ENCODE data around the gene UNC45B.
"Not testable (repeated sequence)": the region's sequence is repeated elsewhere in the genome, so short reads cannot be mapped to it uniquely, and the experiment has no call there.

UNC45B gene

DNA sequence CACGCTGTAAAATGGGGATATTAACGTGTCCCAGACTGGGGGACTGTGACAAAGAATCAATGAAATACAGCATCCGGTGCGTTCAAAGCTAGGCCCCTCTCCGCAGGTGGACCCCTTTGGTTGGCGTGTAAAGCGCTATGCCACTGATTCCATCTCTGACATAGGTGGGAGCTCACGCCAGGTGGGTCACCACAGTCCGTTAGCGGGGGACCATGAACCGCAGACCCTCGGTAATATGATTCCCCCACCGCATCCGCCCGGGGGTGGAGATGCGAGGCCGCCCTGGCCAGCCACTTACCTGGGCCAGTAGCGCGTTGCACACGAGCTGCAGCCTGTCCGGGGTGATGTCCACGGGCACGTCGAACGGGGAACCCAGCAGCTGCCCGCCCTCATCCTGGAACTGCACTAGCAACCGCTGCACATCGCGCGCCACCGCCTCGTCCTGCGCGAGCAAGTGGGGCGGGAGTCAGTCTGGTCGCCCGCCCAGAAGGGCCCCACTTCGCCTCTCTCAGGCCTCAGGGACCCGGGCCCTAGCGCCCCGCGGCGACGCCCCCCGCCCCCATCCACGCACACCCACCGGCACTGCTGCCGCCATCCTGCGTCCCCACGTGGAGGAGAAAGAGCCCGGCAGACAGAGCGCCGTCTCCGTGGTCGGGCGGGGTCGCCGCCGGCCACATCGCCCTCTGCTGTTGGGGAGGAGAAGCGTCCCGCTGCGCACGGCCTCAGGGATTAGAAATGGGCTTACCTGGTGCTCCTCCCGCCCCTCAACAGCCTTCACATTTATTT lies 5.7 kb upstream of the UNC45B start, which contains the start of gene NLE1:
NLE1 (minus strand) TSS at position 623 of the 786 bp plus-strand sequence; CDS start at position 595, 28 bp downstream.
- Histone ChIP-seq H3K36me3 (ENCODE audit: control insufficient read depth in 1 of 2, insufficient read depth in 2 of 2, low read length in 2 of 2) (peaks cover 9 to 24% of the 10 kb centered on the region in 2 donors), H3K27ac (ENCODE audit: low read depth, low read length) (no peak within 1 kb of the TSS), H3K4me1 (ENCODE audit: control insufficient read depth in 1 of 2, insufficient read depth in 2 of 2, low read length in 2 of 2) (peaks cover 0 to 11% of the 10 kb centered on the region in 2 donors), H3K27me3 (ENCODE audit: control insufficient read depth in 1 of 2, insufficient read depth in 2 of 2, low read length in 2 of 2) (no peaks in the 10 kb centered on the region), H3K9ac (ENCODE audit: low read depth in 1 of 2, low read length in 2 of 2) (peak within 1 kb of the TSS; percentile 66 to 77), H3K9me3 (ENCODE audit: control insufficient read depth in 1 of 2, low read length in 2 of 2) (no peaks in the 10 kb centered on the region), H3K4me3 (ENCODE audit: low read depth in 1 of 2, low read length in 2 of 2) (peak within 1 kb of the TSS; percentile 97 to 99)

DNA sequence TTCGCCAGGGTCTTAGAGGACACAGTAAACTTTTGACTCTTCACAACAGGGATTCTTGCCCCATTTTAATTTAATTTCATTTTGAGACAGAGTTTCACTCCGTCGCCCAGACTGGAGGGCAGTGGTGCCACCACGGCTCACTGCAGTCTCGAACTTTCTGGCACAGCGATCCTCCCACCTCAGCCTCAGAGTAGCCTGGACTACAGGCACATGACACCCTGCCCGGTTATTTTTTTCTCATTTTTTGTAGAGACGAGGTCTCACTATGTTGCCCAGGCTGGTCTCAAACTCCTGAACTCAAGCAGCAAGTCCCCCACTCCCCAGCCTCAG lies 5.2 kb upstream of the UNC45B start:
- Histone ChIP-seq H3K27ac (ENCODE audit: low read depth, low read length) (no peak overlapping the region), H3K4me1 (ENCODE audit: control insufficient read depth in 1 of 2, insufficient read depth in 2 of 2, low read length in 2 of 2) (peaks cover 0 to 11% of the 10 kb centered on the region in 2 donors), H3K9ac (ENCODE audit: low read depth in 1 of 2, low read length in 2 of 2) (no peak overlapping the region), H3K36me3 (ENCODE audit: control insufficient read depth in 1 of 2, insufficient read depth in 2 of 2, low read length in 2 of 2) (peaks cover 3 to 19% of the 10 kb centered on the region in 2 donors), H3K4me3 (ENCODE audit: low read depth in 1 of 2, low read length in 2 of 2) (peak overlapping the region; percentile 97 to 99), H3K9me3 (ENCODE audit: control insufficient read depth in 1 of 2, low read length in 2 of 2) (no peaks in the 10 kb centered on the region), H3K27me3 (ENCODE audit: control insufficient read depth in 1 of 2, insufficient read depth in 2 of 2, low read length in 2 of 2) (no peaks in the 10 kb centered on the region)

DNA sequence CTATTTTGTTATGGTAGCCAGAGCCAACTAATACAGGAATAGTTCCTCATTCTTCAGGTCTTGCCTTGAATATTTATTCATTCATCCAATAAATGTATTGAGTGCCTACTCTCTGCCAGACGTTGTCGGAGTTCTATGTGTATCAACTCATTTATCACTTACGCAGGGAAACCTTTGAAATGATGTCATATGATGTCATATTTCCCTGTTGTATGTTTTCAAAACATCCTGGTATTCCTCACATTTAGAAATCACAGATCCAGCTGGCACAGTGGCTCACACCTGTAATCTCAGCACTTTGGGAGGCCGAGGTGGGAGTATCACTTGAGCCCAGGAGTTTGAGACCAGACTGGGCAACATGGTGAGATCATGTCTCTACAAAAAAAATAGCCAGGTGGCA lies 2.8 kb upstream of the UNC45B start:
- H3K9me3 ChIP-seq (ENCODE audit: control insufficient read depth in 1 of 2, low read length in 2 of 2): no peaks in the 10 kb centered on the region
- H3K27me3 ChIP-seq (ENCODE audit: control insufficient read depth in 1 of 2, insufficient read depth in 2 of 2, low read length in 2 of 2): no peaks in the 10 kb centered on the region
- peaks cover 0 to 11% of the 10 kb centered on the region in 2 donors for H3K4me1 ChIP-seq (ENCODE audit: control insufficient read depth in 1 of 2, insufficient read depth in 2 of 2, low read length in 2 of 2)
- no peak overlapping the region for H3K9ac ChIP-seq (ENCODE audit: low read depth in 1 of 2, low read length in 2 of 2)
- peaks cover 0 to under 1% of the 10 kb centered on the region in 2 donors for H3K36me3 ChIP-seq (ENCODE audit: control insufficient read depth in 1 of 2, insufficient read depth in 2 of 2, low read length in 2 of 2)
- H3K27ac ChIP-seq (ENCODE audit: low read depth, low read length): no peak overlapping the region
- no peak overlapping the region for H3K4me3 ChIP-seq (ENCODE audit: low read depth in 1 of 2, low read length in 2 of 2)

DNA sequence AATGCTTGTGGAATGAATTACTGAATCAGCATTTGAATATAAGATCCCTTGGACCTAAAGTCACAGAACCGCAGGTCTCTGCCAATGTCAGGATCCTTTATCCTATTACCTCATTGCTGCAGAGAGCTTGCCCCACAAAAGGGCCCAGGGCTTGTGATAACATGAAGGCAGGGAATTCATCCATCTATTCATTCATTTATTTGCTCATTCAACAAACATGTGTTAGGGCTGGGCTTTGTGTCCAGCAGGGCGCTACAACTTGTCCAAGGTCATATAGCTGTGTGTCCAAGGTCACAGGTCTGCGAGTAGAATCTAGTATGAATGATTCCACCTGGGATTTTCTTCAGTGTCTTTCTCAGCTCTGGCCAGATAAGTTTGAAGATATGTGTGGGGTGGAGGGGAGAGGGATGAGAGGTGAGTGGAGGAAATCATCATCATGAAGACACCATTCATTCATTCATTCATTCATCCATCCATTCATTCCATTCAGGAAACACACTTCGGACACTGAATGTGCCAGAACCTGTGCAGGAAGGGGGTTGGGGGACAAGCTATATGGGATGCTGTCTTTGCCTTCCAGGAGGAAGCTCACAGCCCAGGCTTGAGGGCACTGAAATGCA lies 1.3 kb upstream of the UNC45B start:
- Histone ChIP-seq H3K27me3 (ENCODE audit: control insufficient read depth in 1 of 2, insufficient read depth in 2 of 2, low read length in 2 of 2) (no peaks in the 10 kb centered on the region), H3K36me3 (ENCODE audit: control insufficient read depth in 1 of 2, insufficient read depth in 2 of 2, low read length in 2 of 2) (no peaks in the 10 kb centered on the region), H3K9me3 (ENCODE audit: control insufficient read depth in 1 of 2, low read length in 2 of 2) (no peaks in the 10 kb centered on the region), H3K27ac (ENCODE audit: low read depth, low read length) (no peak overlapping the region), H3K9ac (ENCODE audit: low read depth in 1 of 2, low read length in 2 of 2) (no peak overlapping the region), H3K4me3 (ENCODE audit: low read depth in 1 of 2, low read length in 2 of 2) (no peak overlapping the region), H3K4me1 (ENCODE audit: control insufficient read depth in 1 of 2, insufficient read depth in 2 of 2, low read length in 2 of 2) (peaks cover 0 to 6% of the 10 kb centered on the region in 2 donors)

DNA sequence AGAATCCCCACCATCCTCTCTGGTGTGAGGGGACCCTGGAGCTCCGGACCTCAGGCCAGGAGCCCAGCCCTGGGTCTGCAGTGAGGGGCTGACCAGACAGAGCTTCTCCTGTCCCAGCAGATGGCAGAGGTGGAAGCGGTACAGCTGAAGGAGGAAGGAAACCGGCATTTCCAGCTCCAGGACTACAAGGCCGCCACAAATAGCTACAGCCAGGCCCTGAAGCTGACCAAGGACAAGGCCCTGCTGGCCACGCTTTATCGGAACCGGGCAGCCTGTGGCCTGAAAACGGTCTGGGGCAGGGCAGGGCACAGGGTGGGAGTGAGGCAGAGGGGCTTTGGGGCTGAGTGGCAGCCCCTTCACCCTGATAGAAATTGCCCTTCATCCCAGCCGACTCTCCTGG lies 527 bp downstream of the UNC45B start:
- H3K36me3 ChIP-seq (ENCODE audit: control insufficient read depth in 1 of 2, insufficient read depth in 2 of 2, low read length in 2 of 2): no peaks in the 10 kb centered on the region
- no peak overlapping the region for H3K4me3 ChIP-seq (ENCODE audit: low read depth in 1 of 2, low read length in 2 of 2)
- no peak overlapping the region for H3K9ac ChIP-seq (ENCODE audit: low read depth in 1 of 2, low read length in 2 of 2)
- no peak overlapping the region for H3K27ac ChIP-seq (ENCODE audit: low read depth, low read length)
- H3K9me3 ChIP-seq (ENCODE audit: control insufficient read depth in 1 of 2, low read length in 2 of 2): no peaks in the 10 kb centered on the region
- no peaks in the 10 kb centered on the region for H3K27me3 ChIP-seq (ENCODE audit: control insufficient read depth in 1 of 2, insufficient read depth in 2 of 2, low read length in 2 of 2)
- H3K4me1 ChIP-seq (ENCODE audit: control insufficient read depth in 1 of 2, insufficient read depth in 2 of 2, low read length in 2 of 2): no peaks in the 10 kb centered on the region

DNA sequence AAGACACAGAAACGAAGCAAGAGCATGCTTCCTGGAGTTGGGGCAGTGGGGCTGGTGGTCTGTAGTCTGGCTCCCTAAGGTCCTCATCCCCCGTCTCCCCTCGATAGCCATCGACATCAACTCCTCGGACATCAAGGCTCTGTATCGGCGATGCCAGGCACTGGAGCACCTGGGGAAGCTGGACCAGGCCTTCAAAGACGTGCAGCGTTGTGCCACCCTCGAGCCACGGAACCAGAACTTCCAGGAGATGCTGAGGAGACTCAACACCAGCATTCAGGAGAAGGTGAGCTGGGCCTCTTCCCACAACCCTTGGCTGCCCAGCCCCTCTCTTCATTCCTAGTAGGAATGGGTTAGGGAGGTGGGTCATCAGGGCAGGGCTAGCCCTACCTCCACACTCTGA lies 2.3 kb downstream of the UNC45B start:
- H3K4me3 ChIP-seq (ENCODE audit: low read depth in 1 of 2, low read length in 2 of 2): no peak overlapping the region
- H3K9me3 ChIP-seq (ENCODE audit: control insufficient read depth in 1 of 2, low read length in 2 of 2): no peaks in the 10 kb centered on the region
- no peaks in the 10 kb centered on the region for H3K36me3 ChIP-seq (ENCODE audit: control insufficient read depth in 1 of 2, insufficient read depth in 2 of 2, low read length in 2 of 2)
- H3K27me3 ChIP-seq (ENCODE audit: control insufficient read depth in 1 of 2, insufficient read depth in 2 of 2, low read length in 2 of 2): no peaks in the 10 kb centered on the region
- H3K27ac ChIP-seq (ENCODE audit: low read depth, low read length): no peak overlapping the region
- no peak overlapping the region for H3K9ac ChIP-seq (ENCODE audit: low read depth in 1 of 2, low read length in 2 of 2)
- H3K4me1 ChIP-seq (ENCODE audit: control insufficient read depth in 1 of 2, insufficient read depth in 2 of 2, low read length in 2 of 2): no peaks in the 10 kb centered on the region

DNA sequence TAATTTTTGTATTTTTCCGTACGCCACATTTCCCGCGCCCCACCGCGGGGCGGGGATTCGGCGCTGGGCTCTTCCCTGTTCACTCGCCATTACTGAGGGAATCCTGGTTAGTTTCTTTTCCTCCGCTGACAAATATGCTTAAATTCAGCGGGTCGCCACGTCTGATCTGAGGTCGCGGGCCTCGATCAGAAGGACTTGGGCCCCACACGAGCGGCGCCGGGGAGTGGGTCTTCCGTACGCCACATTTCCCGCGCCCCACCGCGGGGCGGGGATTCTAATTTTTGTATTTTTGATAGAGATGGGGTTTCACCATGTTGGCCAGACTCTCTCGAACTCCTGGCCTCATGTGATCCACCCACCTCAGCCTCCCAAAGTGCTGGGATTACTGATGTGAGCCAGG lies 3.5 kb downstream of the UNC45B start:
- not testable (repeated sequence) for H3K4me1 ChIP-seq (ENCODE audit: control insufficient read depth in 1 of 2, insufficient read depth in 2 of 2, low read length in 2 of 2); H3K27me3 ChIP-seq (ENCODE audit: control insufficient read depth in 1 of 2, insufficient read depth in 2 of 2, low read length in 2 of 2); H3K27ac ChIP-seq (ENCODE audit: low read depth, low read length); H3K36me3 ChIP-seq (ENCODE audit: control insufficient read depth in 1 of 2, insufficient read depth in 2 of 2, low read length in 2 of 2); H3K9ac ChIP-seq (ENCODE audit: low read depth in 1 of 2, low read length in 2 of 2); H3K9me3 ChIP-seq (ENCODE audit: control insufficient read depth in 1 of 2, low read length in 2 of 2); H3K4me3 ChIP-seq (ENCODE audit: low read depth in 1 of 2, low read length in 2 of 2)

DNA sequence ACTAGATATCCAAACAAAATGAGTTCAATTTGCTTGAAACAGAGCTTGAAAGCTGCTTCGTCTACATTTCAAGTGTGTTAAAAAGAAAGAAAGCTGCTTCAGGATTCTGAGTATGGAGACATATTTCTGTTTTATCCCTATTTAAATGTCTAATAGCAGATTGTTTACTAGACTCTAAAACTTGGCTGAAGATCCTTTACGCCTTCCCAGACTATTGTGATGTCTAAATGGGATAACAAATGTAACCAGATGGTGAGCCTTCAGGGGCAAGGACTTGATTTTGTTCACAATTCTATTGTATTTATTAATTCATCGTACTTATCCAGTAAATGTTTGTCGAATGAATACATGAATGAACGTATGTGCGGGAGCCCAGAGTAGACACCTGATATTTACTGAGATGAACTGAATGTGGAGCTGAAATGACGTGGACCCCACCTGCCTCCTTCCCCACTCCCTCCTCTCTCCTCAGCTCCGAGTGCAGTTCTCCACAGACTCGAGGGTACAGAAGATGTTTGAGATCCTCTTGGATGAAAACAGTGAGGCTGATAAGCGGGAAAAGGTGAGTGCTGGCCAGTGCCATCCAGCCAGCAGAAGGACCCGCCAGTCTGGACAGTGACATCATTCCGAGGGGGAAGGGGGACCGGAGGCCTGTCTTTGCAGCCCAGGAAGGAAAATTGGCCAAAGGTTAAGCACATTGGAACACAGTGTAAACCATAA lies 5.0 kb downstream of the UNC45B start:
- Histone ChIP-seq H3K9me3 (ENCODE audit: control insufficient read depth in 1 of 2, low read length in 2 of 2) (no peaks in the 10 kb centered on the region), H3K36me3 (ENCODE audit: control insufficient read depth in 1 of 2, insufficient read depth in 2 of 2, low read length in 2 of 2) (no peaks in the 10 kb centered on the region), H3K27me3 (ENCODE audit: control insufficient read depth in 1 of 2, insufficient read depth in 2 of 2, low read length in 2 of 2) (no peaks in the 10 kb centered on the region), H3K9ac (ENCODE audit: low read depth in 1 of 2, low read length in 2 of 2) (no peak overlapping the region), H3K4me3 (ENCODE audit: low read depth in 1 of 2, low read length in 2 of 2) (no peak overlapping the region), H3K4me1 (ENCODE audit: control insufficient read depth in 1 of 2, insufficient read depth in 2 of 2, low read length in 2 of 2) (no peaks in the 10 kb centered on the region), H3K27ac (ENCODE audit: low read depth, low read length) (no peak overlapping the region)

DNA sequence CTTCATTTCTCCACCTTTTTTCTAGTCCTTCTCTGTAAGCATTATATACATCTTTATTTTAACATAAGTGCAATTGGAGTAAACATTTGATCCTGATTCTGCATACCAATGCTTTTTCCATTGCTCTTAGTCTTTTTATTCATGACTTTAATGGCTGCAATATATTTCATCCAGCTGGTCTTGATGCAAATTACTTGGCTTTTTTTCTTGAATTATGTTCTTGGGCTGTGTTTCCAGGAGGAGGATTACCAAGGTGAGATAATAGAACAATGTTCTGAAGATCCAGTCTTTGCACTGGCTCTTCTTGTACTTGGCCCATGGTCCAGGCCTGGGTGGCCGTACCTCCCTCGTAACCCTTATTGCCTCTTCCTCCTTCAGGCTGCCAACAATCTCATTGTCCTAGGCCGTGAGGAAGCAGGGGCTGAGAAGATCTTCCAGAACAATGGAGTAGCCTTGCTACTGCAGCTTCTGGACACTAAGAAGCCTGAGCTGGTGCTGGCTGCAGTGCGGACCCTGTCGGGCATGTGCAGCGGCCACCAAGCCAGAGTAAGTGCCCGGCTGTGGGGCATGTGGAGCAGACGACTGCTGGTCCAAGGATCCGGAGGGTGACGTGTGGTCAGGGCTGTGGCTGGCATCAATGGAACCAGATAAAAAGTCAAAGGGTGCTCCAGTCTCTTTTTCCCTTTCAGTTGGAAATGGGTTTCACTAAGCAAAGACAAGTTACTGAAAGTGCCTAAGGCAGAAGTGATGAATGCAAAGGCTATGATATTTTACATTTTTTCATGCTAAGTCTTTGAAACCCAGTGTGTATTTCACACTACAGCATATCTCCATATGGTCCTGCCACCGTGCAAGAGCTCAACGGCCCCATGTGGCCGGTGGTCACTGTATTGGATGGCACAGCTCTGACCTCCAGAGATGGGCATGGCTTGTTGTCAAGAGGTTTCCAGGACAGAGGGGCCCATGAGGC lies 6.9 kb downstream of the UNC45B start:
- H3K36me3 ChIP-seq (ENCODE audit: control insufficient read depth in 1 of 2, insufficient read depth in 2 of 2, low read length in 2 of 2): no peaks in the 10 kb centered on the region
- no peaks in the 10 kb centered on the region for H3K4me1 ChIP-seq (ENCODE audit: control insufficient read depth in 1 of 2, insufficient read depth in 2 of 2, low read length in 2 of 2)
- no peak overlapping the region for H3K27ac ChIP-seq (ENCODE audit: low read depth, low read length)
- H3K9ac ChIP-seq (ENCODE audit: low read depth in 1 of 2, low read length in 2 of 2): no peak overlapping the region
- H3K4me3 ChIP-seq (ENCODE audit: low read depth in 1 of 2, low read length in 2 of 2): no peak overlapping the region
- H3K27me3 ChIP-seq (ENCODE audit: control insufficient read depth in 1 of 2, insufficient read depth in 2 of 2, low read length in 2 of 2): no peaks in the 10 kb centered on the region
- H3K9me3 ChIP-seq (ENCODE audit: control insufficient read depth in 1 of 2, low read length in 2 of 2): no peaks in the 10 kb centered on the region
